Prostate gland (tissue), 2 donors: ENCODE measurements around the gene MMP14. TPM values are rescaled to one million over a fixed set of nuclear protein-coding genes. Genes with fewer than 3 reads are reported as not detected.
A peak's percentile ranks its signal among the peaks of the same experiment; 100 is the strongest.

Source experiments
- DNase-seq: peaks from one replicate; pipeline ENCODE4 v3.0.0-alpha.2; 2019; ENCODE audit warnings: low spot score
- H3K27ac ChIP-seq, 2 donors: fragments of 200-600 bp; sonication (generic); 2 replicates each; pipeline ENCODE4 v1.5.1; 2017 to 2019
- H3K27me3 ChIP-seq: fragments of 200-600 bp; sonication (generic); replicated peaks from 2 replicates; pipeline ENCODE4 v1.5.1; 2019; ENCODE audit not compliant: insufficient read depth
- H3K36me3 ChIP-seq, 2 donors: fragments of 200-600 bp; sonication (generic); 1 replicate in 1 of 2; 2 replicates in 1 of 2; pipeline versions ENCODE4 v1.5.1 to v1.8.1; 2017 to 2019
- H3K4me1 ChIP-seq: fragments of 200-600 bp; sonication (generic); replicated peaks from 2 replicates; pipeline ENCODE4 v1.5.1; 2019
- H3K4me3 ChIP-seq, 2 donors: fragments of 200-600 bp; sonication (generic); 2 replicates each; pipeline ENCODE4 v1.5.1; 2017 to 2019
- H3K9me3 ChIP-seq: fragments of 200-600 bp; sonication (generic); 2 replicates; pipeline ENCODE4 v1.5.1; 2017
- CTCF ChIP-seq, 4 experiments: fragments of 200-600 bp in 2 of 4; fragments of 450-650 bp in 2 of 4; sonication (generic) in 2 of 4; IDR thresholded peaks; 1 replicate in 3 of 4; 2 replicates in 1 of 4; pipeline ENCODE4 v1.5.1; 2016 to 2019; ENCODE audit warnings: antibody characterized with exemption in 4 of 4, mild to moderate bottlenecking in 2 of 4, moderate library complexity in 2 of 4
- POLR2A ChIP-seq: fragments of 450-650 bp; IDR thresholded peaks from one replicate; pipeline ENCODE4 v1.6.1; 2016; ENCODE audit warnings: antibody characterized with exemption, mild to moderate bottlenecking
- POLR2AphosphoS5 ChIP-seq: sonication (generic); formaldehyde crosslinking; IDR thresholded peaks from one replicate; pipeline ENCODE4 v1.6.1; 2017; ENCODE audit warnings: antibody characterized with exemption
- WGBS: methylation state at CpG from one replicate; pipeline ENCODE4 v1.1.5; 2018; 5-methylcytosine and 5-hydroxymethylcytosine counted together
- intact Hi-C: fragments of 100-400 bp; cut with DNase I; formaldehyde crosslinking; loops from one replicate; pipeline ENCODE4 v1.14.2; 2022
- total RNA-seq, 2 donors: library from RNA; depleted of rRNA; stranded (reverse); fragments of >200 nt; gene quantifications; one replicate each; pipeline ENCODE4 v1.1.0, GENCODE V29; 2016

Gene MMP14
- total RNA-seq, 2 donors from 2014 or later, result 64.9 to 90.4 TPM

- Histone ChIP-seq H3K36me3 (peaks cover 5 to 12% of the 10 kb centered on the region in 2 donors), H3K4me3 (peak overlapping the region; percentile 71 to 82), H3K27ac (peak overlapping the region; percentile 92 to 93), H3K27me3 (no peaks in the 10 kb centered on the region), H3K9me3 (no peaks in the 10 kb centered on the region), H3K4me1 (no peaks in the 10 kb centered on the region)
- TF ChIP-seq POLR2A (no peak), POLR2AphosphoS5 (no peak), CTCF (IDR thresholded peaks at IDR 0.05) (no peak)
- intact Hi-C loops, result loop anchor here (5.0 kb wide), 1 partner anchor 250 kb away; the partner anchor contains the start of gene DAD1
- DNase-seq, result no peak
- 1% methylated on average over 57 of the region's 57 CpGs for WGBS
Measured at GRCh38 chr14:22837114-22837749, 847 bp downstream of the MMP14 start.

GRCh38 chr14:22837750-22838538 is 1.6 kb downstream of the MMP14 start:
- H3K4me3 ChIP-seq, result peak overlapping the region; percentile 71 to 82
- intact Hi-C loops, result loop anchor here (5.0 kb wide), 1 partner anchor 251 kb away; the partner anchor contains the start of gene DAD1
- H3K4me1 ChIP-seq, result no peaks in the 10 kb centered on the region

GRCh38 chr14:22838631-22839041 is 2.3 kb downstream of the MMP14 start:
- no peak for DNase-seq
- no peaks in the 10 kb centered on the region for H3K27me3 ChIP-seq
- H3K36me3 ChIP-seq, result peaks cover 10 to 15% of the 10 kb centered on the region in 2 donors
- intact Hi-C loops, result loop anchor here (5.0 kb wide), 1 partner anchor 251 kb away; the partner anchor contains the start of gene DAD1
- TF ChIP-seq POLR2AphosphoS5, result no peak
- TF ChIP-seq POLR2A, result no peak
- no peak for TF ChIP-seq CTCF (IDR thresholded peaks at IDR 0.05)
- 9% methylated on average over 6 of the region's 6 CpGs for WGBS
- H3K4me3 ChIP-seq, result peak overlapping the region; percentile 71 to 82
- H3K4me1 ChIP-seq, result no peaks in the 10 kb centered on the region
- H3K9me3 ChIP-seq, result no peaks in the 10 kb centered on the region
- H3K27ac ChIP-seq, result peak overlapping the region; percentile 92 to 93

More at GRCh38 chr14:22837750-22838538, 1.6 kb downstream of the MMP14 start:
- WGBS, result 6% methylated on average over 25 of the region's 25 CpGs
- H3K27ac ChIP-seq, result peak overlapping the region; percentile 92 to 93
- peaks cover 5 to 12% of the 10 kb centered on the region in 2 donors for H3K36me3 ChIP-seq
- peak; percentile 71 for TF ChIP-seq POLR2A
- TF ChIP-seq CTCF (IDR thresholded peaks at IDR 0.05), result no peak
- peak; percentile 65 for TF ChIP-seq POLR2AphosphoS5
- no peaks in the 10 kb centered on the region for H3K27me3 ChIP-seq
- no peaks in the 10 kb centered on the region for H3K9me3 ChIP-seq
- peak; percentile 68 for DNase-seq

- H3K4me1 ChIP-seq, result no peaks in the 10 kb centered on the region
- intact Hi-C loops, result loop anchor here (5.0 kb wide), 1 partner anchor 252 kb away; the partner anchor contains the start of gene DAD1
- DNase-seq, result peak; percentile 63
Measured at GRCh38 chr14:22839159-22839779, 2.9 kb downstream of the MMP14 start.

More at GRCh38 chr14:22839159-22839779, 2.9 kb downstream of the MMP14 start:
- H3K9me3 ChIP-seq, result no peaks in the 10 kb centered on the region
- WGBS, result 17% methylated on average over 6 of the region's 6 CpGs
- H3K27me3 ChIP-seq, result no peaks in the 10 kb centered on the region
- H3K4me3 ChIP-seq, result peak overlapping the region; percentile 71 to 82
- H3K36me3 ChIP-seq, result peaks cover 10 to 12% of the 10 kb centered on the region in 2 donors
- peak overlapping the region; percentile 92 to 93 for H3K27ac ChIP-seq
- TF ChIP-seq CTCF (IDR thresholded peaks at IDR 0.05), result no peak
- peak; percentile 45 for TF ChIP-seq POLR2AphosphoS5
- TF ChIP-seq POLR2A, result peak; percentile 55
